Central memory CD8-positive, alpha-beta T cell (primary cell): Measurements from ENCODE around the gene ADD3.

Experiments used
- ATAC-seq: fragments of 150-1000 bp; cut with Tn5 transposase; replicated peaks from 2 replicates; pipeline ENCODE4 v1.10.0; 2022; ENCODE audit warnings: mild to moderate bottlenecking, moderate FRiP score, moderate number of reproducible peaks; ENCODE audit not compliant: poor library complexity, severe bottlenecking; ENCODE audit errors: extremely low read depth
- DNase-seq, 2 donors: peaks; one replicate each; pipeline ENCODE4 v3.0.0; 2021; ENCODE audit warnings: low spot score in 2 of 2
- H3K27ac Mint-ChIP-seq: one replicate; pipeline ENCODE4 v1.8.0; 2022; ENCODE audit warnings: low read depth, mild to moderate bottlenecking, moderate library complexity, mixed read lengths
- H3K27me3 Mint-ChIP-seq: one replicate; pipeline ENCODE4 v1.8.0; 2022; ENCODE audit warnings: mixed read lengths
- H3K36me3 Mint-ChIP-seq: one replicate; pipeline ENCODE4 v1.8.0; 2022; ENCODE audit warnings: mild to moderate bottlenecking, moderate library complexity, mixed read lengths; ENCODE audit not compliant: insufficient read depth
- H3K4me1 Mint-ChIP-seq: one replicate; pipeline ENCODE4 v1.8.0; 2022; ENCODE audit warnings: mixed read lengths
- H3K4me3 Mint-ChIP-seq: one replicate; pipeline ENCODE4 v1.8.0; 2022; ENCODE audit warnings: mild to moderate bottlenecking, moderate library complexity, mixed read lengths
- H3K9me3 Mint-ChIP-seq: one replicate; pipeline ENCODE4 v1.8.0; 2022; ENCODE audit warnings: mixed read lengths

The ADD3 gene

DNA sequence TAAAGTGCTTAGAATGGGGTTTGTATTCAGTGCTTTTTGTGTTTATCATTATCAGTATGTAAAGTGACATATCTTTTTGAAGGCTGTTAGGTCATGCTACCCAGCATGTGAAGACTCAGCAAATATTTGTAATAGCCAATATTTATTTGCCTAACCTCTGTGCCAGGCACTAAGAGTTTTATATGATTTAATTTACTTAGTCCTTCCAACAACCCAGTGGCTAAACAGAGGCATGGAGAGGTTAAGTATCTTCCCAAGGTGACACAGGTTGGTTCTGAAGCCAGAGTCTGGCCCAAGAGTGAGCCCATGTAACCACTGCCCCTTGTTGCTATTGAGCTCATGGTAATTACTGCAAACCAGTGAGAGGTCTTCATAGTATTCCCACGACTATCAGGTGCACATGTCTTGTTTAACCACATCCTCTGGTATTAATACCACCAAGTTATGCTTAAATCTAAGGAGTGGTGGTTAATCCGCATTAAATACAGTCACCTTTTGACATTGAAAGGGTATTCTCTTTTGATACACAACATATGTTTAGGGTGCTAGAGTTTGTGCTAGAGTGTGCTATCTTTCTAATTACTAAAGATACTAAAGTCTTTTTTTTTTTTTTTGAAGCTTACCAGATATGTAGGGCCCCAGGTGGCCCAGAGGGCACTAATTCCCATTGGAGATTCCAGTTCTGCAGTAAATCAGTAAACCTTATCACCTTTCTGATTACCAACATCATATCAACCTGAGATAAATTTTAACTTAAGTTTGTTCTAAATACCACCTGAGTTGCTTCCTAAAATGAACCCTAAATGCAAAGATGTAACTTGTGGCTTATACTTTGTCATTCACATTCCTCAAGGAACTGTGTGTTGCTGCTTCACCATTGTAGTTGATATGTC, 2.9 kb downstream of the ADD3 start:
- Mint-ChIP-seq H3K9me3 (no peaks in the 10 kb centered on the region), H3K27ac (peak overlapping the region; percentile 32), H3K4me3 (no peak overlapping the region), H3K27me3 (no peaks in the 10 kb centered on the region), H3K36me3 (peaks cover 27% of the 10 kb centered on the region), H3K4me1 (peaks cover 54% of the 10 kb centered on the region)
- DNase-seq (no peak), ATAC-seq (no peak)

DNA sequence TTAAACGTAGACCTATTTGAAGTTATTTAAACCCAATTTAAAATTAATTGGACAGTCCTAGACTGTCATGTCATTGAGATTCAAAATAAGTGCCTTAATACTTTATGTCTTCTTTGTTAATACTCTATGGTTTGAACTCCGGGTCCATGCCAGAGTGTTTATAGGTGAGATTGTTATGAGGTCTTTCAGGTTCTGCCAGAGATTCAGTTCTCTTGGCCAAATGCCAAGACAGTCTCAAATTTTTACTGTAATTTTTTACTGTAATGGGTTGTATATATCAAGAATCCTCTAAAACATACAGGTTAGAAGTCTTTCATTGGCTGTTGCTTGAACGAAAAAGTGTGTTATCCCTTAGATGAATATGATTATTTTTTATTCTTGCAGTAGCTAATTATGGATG, 3.9 kb downstream of the ADD3 start:
- peak overlapping the region; percentile 20 for H3K4me3 Mint-ChIP-seq
- ATAC-seq (no peak), DNase-seq (no peak)
- no peaks in the 10 kb centered on the region for H3K27me3 Mint-ChIP-seq
- peaks cover 27% of the 10 kb centered on the region for H3K36me3 Mint-ChIP-seq
- no peak overlapping the region for H3K27ac Mint-ChIP-seq
- no peaks in the 10 kb centered on the region for H3K9me3 Mint-ChIP-seq
- H3K4me1 Mint-ChIP-seq = peaks cover 63% of the 10 kb centered on the region

DNA sequence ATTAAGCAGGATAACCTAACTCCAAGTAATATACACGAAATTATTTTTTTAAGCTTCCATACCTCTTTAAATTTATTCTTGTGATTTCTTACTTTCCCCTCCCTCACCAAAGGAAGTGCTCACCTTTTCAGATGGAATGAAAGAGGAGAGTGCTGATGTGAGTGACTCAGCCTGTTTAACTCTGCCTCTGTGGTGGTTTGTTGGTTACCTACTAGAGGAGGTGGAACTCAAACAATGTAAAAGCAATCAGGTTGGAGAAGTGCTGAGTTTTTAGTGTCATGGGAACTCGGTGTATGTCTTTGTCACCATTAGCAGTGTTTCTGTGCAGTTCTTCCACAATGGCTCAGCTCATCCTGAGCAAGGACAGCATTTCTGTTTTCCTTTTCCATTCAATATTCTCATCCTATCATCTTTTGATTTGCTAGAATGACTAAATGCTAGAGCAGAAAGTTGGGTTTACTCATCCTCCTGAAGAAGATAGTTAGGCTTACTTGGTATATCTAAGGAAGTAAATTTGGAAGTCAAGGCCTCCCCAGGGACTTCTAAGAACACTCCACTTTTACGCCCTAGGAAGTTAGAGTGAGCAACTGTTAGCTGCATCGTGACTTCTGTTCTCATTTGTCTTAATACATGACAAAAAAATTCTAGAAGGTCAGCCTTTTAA, 6.0 kb downstream of the ADD3 start:
- no peak overlapping the region for H3K27ac Mint-ChIP-seq
- no peak for DNase-seq
- ATAC-seq = no peak
- H3K36me3 Mint-ChIP-seq = peaks cover 20% of the 10 kb centered on the region
- peak overlapping the region; percentile 50 for H3K4me3 Mint-ChIP-seq
- no peaks in the 10 kb centered on the region for H3K27me3 Mint-ChIP-seq
- H3K4me1 Mint-ChIP-seq = peaks cover 81% of the 10 kb centered on the region
- no peaks in the 10 kb centered on the region for H3K9me3 Mint-ChIP-seq

DNA sequence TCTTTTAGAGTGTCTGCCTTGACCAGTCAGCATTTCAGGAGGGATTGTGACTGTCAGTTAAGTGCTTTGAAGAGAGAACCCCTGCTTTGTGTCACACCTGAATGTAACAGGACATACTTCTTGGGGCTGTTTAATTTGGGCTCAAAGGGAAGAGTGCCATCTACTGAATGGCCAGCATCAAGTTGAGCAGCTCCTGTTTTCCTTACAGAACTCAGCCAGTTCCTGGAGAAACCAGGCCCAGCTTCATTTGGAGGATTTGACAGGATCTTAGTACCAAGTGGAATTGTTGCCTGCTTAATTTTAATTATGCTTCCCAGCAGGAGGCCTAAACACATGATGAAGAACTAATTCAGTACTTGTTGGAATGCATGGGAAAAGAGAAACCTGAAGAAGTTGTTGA, 8.3 kb downstream of the ADD3 start:
- H3K27me3 Mint-ChIP-seq = no peaks in the 10 kb centered on the region
- peaks cover 74% of the 10 kb centered on the region for H3K4me1 Mint-ChIP-seq
- no peaks in the 10 kb centered on the region for H3K9me3 Mint-ChIP-seq
- H3K36me3 Mint-ChIP-seq = peaks cover 13% of the 10 kb centered on the region
- peak overlapping the region; percentile 76 for H3K27ac Mint-ChIP-seq
- H3K4me3 Mint-ChIP-seq = peak overlapping the region; percentile 33
- DNase-seq (no peak), ATAC-seq (no peak)

DNA sequence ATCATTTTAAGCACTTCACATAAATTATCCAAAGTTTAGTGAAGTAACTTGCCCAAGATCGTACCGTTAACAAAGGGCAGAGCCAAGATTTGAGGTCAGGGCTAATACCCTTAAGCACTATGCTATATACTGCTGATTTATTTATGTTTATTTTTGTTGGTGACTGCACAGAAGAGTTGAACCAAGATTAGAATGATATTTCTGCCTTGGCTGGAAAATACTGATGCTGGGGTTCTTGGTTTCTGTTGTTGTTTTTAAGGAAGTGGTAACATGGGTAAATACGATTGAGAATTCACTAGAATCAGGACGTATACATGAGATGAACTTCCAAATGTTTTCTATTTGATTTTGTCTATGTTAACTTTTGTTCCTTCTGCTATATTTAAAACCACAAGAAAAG, 9.3 kb downstream of the ADD3 start:
- Mint-ChIP-seq H3K27ac (peak overlapping the region; percentile 76), H3K9me3 (no peaks in the 10 kb centered on the region), H3K27me3 (no peaks in the 10 kb centered on the region), H3K4me3 (peak overlapping the region; percentile 52), H3K4me1 (peaks cover 81% of the 10 kb centered on the region), H3K36me3 (peaks cover 13% of the 10 kb centered on the region)
- ATAC-seq (no peak), DNase-seq (no peak)

DNA sequence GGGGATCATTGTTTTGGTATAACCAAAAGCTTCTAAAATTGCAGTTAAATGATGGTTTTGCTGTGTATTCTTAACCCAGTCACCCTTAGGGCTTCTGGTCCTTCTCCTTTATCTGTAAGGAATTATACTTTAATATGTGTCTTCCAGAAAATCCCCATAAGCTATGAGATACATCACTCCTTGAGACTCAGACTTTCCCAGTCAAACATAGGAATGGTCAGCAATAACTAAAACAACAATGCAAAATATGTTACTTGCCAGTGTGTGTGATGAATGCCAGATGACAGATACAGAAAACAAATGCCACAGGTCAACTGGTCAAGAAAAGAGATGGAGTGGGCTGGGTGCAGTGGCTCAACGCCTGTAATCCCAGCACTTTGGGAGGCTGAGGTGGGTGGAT, 10.1 kb downstream of the ADD3 start:
- no peaks in the 10 kb centered on the region for H3K9me3 Mint-ChIP-seq
- ATAC-seq (no peak), DNase-seq (no peak)
- H3K4me3 Mint-ChIP-seq = no peak overlapping the region
- H3K27me3 Mint-ChIP-seq = no peaks in the 10 kb centered on the region
- H3K27ac Mint-ChIP-seq = no peak overlapping the region
- peaks cover 13% of the 10 kb centered on the region for H3K36me3 Mint-ChIP-seq
- peaks cover 79% of the 10 kb centered on the region for H3K4me1 Mint-ChIP-seq

DNA sequence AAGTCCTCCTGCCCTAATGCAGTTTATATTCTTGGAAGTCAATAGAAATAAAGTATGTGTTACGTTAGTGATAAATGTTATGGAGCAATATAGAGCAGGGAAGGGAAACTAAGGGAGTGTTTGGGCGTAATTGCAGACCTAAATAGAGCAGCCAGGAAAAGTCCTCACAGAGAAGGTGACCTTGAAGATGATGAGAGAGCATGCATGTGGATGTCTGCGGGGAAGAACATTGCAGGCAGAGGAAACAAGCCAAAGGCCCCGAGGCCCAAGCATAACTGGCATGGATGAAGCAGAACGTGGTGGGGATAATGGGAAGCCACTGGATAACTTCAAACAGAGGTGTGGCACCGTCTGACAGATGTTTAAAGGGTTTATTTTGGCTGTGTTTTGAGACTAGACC, 12.5 kb downstream of the ADD3 start:
- H3K9me3 Mint-ChIP-seq = no peaks in the 10 kb centered on the region
- H3K27ac Mint-ChIP-seq = peak overlapping the region; percentile 35
- DNase-seq (no peak), ATAC-seq (no peak)
- H3K36me3 Mint-ChIP-seq = no peaks in the 10 kb centered on the region
- H3K4me3 Mint-ChIP-seq = no peak overlapping the region
- H3K27me3 Mint-ChIP-seq = no peaks in the 10 kb centered on the region
- H3K4me1 Mint-ChIP-seq = peaks cover 80% of the 10 kb centered on the region

DNA sequence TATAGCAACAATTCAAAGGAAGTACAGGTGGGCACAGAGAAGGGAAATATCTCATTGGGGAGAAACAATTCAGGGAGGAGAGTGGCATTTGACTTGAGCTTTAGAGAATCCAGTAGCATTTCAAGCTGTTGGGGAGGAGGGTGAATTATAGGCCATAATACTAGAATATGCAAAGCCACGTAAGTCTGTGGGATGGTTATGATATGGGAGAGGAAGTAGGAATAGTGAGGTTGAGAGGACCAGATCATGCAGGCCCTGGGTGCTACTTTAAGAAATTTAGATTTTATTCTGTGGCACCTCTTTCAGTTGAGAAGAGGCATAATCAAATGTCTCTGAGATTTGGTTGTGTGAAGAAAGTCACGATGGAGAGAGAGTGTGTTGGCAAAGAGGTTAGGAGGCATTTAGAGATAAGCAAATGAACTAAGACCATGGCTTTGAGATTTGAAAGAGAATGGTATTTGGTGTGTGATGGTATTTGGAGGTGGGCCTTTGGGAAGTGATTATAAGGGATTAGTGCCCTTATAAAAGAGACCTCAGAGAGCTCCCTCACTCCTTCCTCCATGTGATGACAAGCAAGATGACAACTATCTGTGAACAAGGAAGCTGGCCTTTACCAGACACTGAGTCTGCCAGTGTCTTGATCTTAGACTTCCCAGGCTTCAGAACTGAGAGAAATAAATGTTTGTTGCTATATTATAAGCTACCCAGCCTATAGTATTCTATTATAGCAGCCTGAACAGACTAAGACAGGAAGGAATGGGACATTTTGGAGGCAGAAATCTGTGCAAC, 15.1 kb downstream of the ADD3 start:
- no peaks in the 10 kb centered on the region for H3K27me3 Mint-ChIP-seq
- no peak overlapping the region for H3K4me3 Mint-ChIP-seq
- no peaks in the 10 kb centered on the region for H3K36me3 Mint-ChIP-seq
- peak overlapping the region; percentile 15 for H3K27ac Mint-ChIP-seq
- DNase-seq (no peak), ATAC-seq (no peak)
- H3K9me3 Mint-ChIP-seq = no peaks in the 10 kb centered on the region
- H3K4me1 Mint-ChIP-seq = peaks cover 64% of the 10 kb centered on the region

DNA sequence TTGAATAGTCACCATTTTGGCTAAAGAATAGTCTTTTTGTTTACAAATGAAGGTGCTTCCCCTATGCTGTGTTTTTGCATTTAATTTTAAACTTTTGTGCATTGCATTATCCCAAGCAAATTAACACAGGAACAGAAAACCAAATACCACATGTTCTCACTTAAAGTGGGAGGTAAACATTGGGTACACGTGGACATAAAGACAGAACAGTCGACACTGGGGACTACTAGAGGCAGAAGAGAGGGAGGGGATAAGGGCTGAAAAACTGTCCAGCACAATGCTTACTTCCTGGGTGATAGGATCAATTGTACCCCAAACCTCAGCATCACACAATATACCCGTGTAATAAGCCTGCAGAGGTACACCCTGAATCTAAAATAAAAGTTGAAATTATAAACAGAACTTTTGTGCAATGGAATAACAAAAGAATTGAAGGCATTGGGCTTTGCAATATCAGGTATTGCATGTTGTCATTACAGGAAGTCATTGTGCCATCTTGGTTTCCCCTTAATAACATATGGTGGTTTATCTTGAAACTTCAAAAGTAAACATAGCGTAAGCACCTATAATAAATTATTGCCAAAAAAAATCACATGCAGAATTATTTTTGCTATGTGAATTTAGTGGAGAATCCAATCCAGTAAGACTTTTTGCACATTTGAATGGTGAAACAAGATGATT, 16.1 kb downstream of the ADD3 start:
- no peaks in the 10 kb centered on the region for H3K36me3 Mint-ChIP-seq
- ATAC-seq = no peak
- DNase-seq = no peak
- H3K4me1 Mint-ChIP-seq = peaks cover 59% of the 10 kb centered on the region
- no peaks in the 10 kb centered on the region for H3K9me3 Mint-ChIP-seq
- no peak overlapping the region for H3K4me3 Mint-ChIP-seq
- H3K27me3 Mint-ChIP-seq = no peaks in the 10 kb centered on the region
- H3K27ac Mint-ChIP-seq = no peak overlapping the region

DNA sequence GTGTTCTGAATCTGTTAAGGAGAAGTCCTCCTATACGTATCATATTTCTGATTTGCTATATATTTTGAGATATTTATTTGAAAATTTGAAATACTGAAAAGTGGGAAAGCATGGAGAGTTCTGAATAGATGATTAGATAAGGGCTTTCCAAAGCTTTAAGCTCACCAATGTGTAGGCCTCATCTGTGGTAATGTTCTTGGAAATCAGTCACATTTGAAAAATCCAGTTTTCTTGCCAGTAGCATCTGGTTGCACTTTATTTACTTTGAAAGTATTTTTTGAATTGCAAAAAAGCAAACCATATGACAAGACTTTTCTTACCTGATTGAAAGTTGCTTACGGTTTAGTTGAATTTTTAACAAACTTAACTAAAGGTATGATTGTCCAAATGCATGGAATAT, 21.7 kb downstream of the ADD3 start:
- no peaks in the 10 kb centered on the region for H3K27me3 Mint-ChIP-seq
- no peaks in the 10 kb centered on the region for H3K9me3 Mint-ChIP-seq
- DNase-seq = no peak
- no peak overlapping the region for H3K27ac Mint-ChIP-seq
- H3K36me3 Mint-ChIP-seq = peaks cover 2% of the 10 kb centered on the region
- no peak for ATAC-seq
- H3K4me3 Mint-ChIP-seq = no peak overlapping the region
- peaks cover 43% of the 10 kb centered on the region for H3K4me1 Mint-ChIP-seq

DNA sequence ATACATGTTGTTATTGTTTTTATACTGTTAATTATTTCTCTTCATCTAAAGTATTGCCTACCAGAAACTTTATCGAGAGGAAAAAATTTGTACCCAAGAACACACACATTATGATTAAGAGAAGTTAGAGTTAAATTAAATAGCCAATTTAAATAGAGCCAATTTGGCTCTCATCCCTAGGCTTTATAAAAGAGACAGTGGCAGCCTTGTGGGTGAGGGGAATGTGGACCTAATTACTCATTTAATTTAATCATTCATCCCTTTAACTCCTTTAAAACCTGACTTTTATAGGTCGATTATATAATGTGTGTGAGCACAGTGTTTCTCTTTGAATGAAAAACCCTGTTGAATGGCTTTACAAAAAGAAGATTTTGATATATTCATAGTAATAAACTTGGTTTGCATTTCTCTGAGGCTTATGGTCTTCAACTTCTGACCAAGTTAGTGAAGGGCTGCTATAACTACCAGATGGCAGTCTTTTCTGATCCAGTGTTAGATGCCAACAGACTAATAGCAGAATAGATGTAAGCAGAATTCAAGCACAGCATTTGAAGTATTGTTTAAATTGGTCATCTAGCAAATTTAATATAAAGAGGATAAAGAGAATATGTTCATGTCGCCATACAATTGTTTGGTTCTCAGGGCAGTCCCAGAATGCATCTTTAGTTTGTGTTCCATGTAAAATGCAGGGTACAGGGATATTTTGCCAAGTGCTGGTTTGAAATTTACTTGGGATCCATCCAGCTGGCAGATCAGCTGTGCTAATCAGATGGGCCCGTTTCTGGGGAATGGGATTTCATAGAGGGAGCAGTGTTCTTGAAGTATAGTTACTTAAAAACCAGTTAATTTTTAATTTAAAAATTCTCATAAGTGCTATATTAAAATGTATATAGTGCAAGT, 25.3 kb downstream of the ADD3 start:
- DNase-seq = no peak
- ATAC-seq = no peak
- Mint-ChIP-seq H3K36me3 (peaks cover 2% of the 10 kb centered on the region), H3K27ac (no peak overlapping the region), H3K9me3 (no peaks in the 10 kb centered on the region), H3K4me1 (peaks cover 54% of the 10 kb centered on the region), H3K4me3 (no peak overlapping the region), H3K27me3 (no peaks in the 10 kb centered on the region)
